Stimulated activated naive CD4-positive, alpha-beta T cell treated with Interleukin-2 at 50 U/mL for 16 hours (primary cell): ENCODE data around the gene ANO1.

ENCODE experiments used
- DNase-seq: peaks from one replicate; lab custom pipeline; 2025; lab: John Stamatoyannopoulos, UW

The ANO1 gene

DNA sequence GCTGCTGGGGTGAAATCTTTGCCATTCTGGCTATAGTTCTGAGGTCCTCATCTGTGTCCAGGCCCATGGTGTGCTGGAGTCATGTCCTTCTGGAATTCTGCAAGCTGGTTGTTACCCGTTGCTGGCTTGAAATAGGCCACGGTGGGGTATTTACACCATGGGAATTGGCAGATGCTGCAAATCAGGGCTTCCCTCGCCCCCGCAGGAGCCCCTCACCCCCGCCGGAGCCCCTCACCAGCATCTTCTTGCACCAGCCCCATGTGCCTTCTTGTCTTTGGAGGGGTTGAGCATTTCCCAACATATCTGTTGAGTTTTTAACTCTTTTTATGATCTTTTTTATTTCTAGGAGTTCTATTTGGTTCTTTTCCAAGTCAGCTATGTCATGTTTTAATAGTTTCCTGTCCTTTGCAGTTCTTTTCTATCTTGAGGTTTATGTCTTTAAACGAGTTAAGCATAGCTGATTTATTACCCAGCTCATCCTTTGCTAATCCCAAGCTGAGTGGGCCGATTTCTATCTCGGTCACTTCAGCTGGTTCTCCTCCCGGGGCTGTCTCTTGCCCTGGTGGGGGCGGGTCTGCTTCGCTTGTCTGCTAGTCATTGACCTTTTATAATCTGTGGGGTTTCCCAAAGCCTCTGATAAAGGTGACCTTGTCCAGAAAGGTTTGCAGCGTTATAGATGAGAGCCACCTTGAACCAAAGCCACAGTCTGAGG is 17.6 kb downstream of the ANO1 start:
- no peak for DNase-seq

GRCh38 chr11:70097783-70098563 is 19.9 kb downstream of the ANO1 start:
- no peak for DNase-seq

- DNase-seq: no peak
These were observed 20.8 kb downstream of the ANO1 start for GRCh38 chr11:70098936-70099335.

- DNase-seq: no peak
These were observed 21.6 kb downstream of the ANO1 start for GRCh38 chr11:70099578-70100279.

GRCh38 chr11:70100280-70100603 is 22.1 kb downstream of the ANO1 start:
- no peak for DNase-seq

DNA sequence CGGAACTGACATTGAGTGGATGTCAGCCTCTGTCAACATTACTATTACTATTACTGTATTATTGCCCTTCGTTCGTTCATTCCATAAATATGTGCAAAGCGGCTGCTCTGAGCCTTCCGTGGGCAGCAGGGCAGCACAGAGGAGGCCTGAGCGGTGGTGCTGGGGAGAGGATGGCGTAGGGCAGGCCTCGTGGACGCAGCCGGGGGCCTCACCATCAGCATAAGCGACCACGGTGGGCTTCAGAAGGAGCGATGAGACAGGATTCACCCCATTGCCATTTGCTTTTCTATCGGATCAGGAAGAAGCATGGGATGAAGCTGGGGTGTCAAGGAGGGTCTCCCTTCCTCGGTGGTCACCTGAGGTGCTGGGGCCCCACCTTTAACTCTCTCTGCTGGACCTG is 22.7 kb downstream of the ANO1 start:
- DNase-seq: no peak

GRCh38 chr11:70103256-70103975 is 25.3 kb downstream of the ANO1 start:
- no peak for DNase-seq

DNA sequence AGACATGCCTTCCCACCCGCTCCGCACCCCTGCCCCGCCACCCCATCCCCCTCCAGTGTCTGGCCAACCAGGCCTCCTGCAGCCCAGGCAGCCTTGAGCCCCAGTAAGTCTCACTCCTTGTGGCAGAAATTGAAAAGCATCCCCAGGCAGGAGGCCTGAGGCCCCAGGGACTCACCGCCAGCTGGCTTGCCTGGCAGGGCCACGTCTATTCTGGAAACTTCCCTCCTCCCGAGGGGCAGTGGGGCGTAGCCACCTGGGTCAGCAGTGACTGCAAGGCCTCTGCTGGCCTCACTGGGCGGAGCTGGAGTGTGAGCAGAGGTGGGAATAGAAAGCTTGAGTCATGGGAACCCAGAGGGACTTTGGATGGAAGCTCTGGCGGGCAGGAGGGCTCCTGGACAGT is 26.3 kb downstream of the ANO1 start:
- no peak for DNase-seq

GRCh38 chr11:70104961-70105360 is 26.8 kb downstream of the ANO1 start:
- DNase-seq: no peak

- DNase-seq: no peak
These were observed 27.2 kb downstream of the ANO1 start for GRCh38 chr11:70105369-70105754.

DNA sequence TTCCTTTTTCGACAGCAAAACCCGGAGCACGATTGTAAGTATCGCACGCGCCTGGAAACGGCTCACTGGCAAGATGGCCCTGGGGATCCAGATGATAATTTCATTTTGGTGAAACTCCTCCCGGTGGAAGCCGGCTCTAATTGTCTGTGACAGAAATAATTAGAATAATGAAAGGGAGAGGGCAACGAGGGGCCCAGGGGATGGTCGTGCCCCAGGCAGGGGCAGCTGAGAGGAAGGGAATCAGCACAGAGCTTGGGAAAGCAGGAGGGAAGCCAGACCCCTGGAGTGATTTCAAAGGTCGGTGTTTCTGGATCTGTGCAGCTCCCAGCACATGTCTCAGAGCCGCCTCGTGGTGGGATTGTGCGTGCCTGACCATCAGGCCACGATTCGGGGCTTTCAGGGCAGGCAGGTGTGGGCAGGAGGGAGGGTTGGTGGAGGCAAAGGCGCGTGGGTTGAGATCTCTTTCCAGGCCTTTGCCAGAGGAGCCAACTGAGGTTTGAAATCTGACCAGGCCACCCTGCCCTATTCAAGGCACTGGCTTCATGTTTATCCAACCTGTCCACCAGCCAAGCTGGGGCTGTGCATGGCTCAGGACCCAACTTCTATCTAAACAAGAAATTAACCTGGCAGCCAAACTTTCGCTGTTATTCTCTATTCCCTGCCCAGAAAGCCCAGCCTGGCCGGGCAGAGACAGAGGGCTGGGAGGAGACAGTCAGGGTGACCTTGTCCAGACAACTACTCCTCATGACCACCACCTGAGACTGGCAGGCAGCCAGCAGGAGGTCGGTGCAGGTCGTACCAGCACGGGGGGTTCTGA is 27.8 kb downstream of the ANO1 start:
- DNase-seq: no peak

GRCh38 chr11:70106757-70107156 is 28.6 kb downstream of the ANO1 start:
- DNase-seq: no peak

DNA sequence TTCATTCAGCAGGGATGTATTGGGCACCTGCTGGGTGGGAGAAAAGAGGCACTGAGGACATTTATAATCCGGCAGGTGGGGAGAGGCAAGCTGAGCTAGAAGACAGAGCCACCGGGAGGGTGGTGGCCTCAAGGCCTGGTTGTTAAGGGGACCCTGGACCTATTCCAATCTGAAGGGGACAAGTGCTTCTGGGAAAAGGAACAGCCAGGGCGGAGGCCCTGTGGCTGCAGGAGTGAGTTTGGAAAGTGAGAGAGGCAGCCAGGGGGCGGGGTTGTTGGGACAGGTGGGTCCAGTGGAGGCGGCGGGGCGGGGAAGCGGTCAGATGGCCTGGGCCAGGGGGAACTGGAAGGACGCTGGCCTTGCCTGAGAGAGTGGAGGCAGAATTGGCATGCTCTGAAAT is 29.1 kb downstream of the ANO1 start:
- no peak for DNase-seq

DNA sequence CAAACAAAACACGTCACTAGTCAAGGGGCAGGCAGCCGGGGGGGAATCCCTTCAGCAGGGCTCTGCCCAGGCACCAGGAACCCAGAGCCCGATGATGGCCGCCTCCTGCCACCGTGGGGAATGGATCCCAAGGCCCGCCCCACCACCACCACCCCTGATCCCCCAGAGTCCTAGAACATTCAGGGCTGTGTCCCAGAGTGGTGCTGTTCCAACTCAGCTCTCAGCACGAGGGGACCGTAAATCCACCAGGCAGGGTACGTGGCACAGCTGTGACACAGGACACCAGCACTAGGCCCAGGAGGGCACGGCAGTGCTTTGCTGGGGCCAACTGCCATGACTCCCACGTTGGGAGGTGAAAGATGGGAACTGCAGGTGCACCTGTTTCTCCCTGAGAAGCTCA is 29.6 kb downstream of the ANO1 start:
- no peak for DNase-seq

- DNase-seq: no peak
These were observed 30.1 kb downstream of the ANO1 start for GRCh38 chr11:70108250-70108649.

GRCh38 chr11:70109006-70109405 is 30.9 kb downstream of the ANO1 start:
- DNase-seq: no peak

- DNase-seq: no peak
These were observed 31.8 kb downstream of the ANO1 start for GRCh38 chr11:70109903-70110302.

DNA sequence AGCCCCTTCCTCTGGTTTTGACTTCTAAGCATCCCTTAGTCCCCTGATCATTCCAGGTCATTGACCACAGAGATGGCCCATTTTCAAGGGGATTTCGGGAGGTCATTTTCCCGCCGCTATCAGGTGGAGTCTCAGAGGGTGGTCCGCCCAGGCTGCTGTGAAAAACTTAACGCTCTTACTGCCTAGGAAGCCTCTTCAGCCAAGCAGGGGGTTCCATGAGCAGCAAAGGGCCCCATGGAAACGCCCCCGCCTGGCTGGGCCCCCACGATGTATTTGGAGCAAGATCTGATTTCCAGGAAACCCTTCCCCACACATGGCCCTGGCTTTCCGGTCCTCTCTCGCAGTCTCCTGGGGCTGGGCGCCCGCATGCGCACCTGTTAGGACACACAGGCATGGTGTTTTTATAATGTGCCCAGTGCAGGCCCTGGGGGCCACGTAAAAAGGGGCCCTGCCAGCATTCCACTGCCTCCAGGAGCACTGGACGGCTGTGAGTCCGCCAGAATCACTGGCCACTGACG is 32.5 kb downstream of the ANO1 start:
- DNase-seq: no peak

- no peak for DNase-seq
These were observed 33.3 kb downstream of the ANO1 start for GRCh38 chr11:70111269-70112016.

DNA sequence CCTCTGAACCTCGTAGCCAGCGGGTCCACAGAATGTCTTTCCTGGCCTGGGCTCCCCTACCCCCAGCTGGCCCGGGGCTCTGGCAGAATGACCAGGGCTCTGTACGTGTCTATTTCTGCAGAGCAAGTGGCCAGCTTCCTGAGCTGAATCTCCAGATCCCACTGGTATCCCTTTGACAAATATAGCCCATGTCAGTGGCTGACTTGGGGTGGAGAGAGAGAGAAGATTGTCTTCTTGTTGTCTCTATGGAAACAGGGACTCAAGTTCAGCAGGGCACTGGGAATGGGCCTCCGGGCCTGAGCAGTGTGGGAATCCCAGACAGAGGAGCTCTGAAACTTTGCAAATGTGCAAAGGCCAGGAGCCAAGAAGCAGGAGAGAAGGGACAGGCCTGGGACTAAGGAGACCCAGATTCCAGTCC is 33.9 kb downstream of the ANO1 start:
- no peak for DNase-seq

DNA sequence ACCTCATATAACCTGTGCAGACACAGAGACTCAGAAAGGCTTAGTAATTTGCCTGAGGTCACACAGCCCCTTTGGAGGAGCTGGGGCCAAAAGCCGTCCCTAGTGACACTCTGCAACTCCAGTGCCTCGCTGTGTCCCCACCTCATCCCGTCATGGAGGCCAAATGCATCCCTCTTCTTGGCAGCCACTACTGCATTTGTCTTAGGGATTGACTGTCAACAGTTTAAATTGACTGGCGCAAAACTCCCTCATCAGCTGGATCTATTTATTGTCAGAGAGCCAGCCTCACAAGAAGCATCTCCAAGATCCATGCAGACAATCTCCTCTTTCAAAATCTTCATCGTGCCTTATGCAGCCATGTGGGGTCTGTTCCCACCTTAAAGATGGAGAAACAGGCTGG is 35.7 kb downstream of the ANO1 start:
- no peak for DNase-seq
